ENCODE data around the gene OST4. TPM values are rescaled to one million over a fixed set of nuclear protein-coding genes. Genes with fewer than 3 reads are reported as not detected.

Gene OST4
- total RNA-seq, 1 donor from 2014 or later = 141 TPM

DNA sequence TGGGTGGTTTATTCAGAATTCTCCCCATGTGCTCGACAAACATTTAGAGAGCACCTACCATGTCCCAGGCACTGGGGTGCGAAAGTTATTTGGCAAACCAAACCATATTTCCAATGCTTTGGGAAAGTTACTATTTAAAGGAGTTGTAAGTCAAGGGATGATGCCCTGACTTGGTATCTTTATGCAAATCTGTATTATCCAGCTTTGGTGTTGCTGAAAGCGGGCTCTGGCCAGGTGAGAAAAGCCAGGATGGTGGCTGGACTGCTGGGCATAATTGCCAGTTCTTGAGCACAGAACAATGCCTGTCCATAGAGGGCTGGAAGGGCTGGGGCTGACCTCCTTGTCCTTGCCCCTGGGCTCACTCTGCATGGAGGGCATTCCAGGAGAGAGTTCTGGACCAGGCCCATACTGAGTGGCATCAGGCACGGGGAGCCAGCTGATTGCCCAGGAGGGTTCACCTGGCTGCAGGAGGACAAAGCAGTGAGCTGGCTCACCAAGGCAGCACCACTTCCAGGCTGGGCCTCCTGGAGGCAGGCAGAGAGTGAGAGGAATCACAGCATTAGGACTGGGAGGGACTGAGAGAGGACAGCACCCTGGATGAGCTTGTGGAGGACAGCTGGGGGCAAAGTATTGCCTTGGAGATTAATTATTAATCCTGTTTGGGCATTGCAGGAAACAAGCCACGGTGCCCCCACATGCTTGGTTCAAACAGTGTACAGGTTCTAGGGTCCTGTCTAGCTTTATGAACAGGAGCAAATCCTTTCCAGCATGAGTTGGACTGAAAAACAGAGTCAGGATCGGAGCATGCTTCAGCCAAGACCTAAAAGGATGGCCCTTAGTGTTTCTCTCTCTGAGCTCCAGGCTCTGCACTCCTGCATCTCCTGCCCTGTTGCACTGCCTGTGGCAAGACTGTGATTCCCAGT is 22.2 kb upstream of the OST4 start:
- peak; percentile 64 for ATAC-seq
- peak; percentile 93 for DNase-seq (ENCODE audit: low spot score)

DNA sequence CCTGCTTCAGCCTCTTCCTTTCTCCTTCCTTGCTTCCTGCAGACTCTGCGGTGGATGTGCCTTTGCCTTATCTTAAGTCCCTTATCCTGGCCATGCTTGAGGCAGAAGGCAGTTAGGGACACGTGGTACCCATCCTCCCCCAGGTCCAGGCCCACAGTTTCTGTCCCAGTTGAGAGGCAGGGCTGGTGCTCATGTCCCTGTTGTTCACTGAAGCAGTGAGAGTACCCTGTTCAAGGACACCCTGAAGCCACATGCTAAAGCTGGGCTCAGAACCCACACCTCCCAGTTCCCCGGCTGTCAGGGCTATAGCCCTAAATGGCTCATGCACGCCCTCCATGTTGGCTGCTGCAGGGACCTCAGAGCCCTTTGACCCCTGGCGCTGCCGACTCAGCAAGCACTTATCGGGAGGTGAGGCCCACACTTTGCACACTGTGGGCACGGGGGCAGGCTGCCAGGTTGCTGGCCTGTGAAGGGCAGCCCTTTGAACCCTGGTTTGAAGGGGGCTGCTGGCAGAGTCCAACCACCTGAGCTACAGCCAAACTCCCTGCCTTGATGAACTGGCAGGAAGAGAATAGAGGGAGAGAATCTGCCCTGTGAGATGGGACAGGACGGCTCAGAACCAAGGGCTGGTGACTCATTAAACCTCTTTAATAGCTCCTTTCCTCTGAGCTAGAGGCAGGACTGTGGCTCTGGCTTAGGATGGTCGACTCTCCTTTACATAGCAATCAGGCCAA is 21.4 kb upstream of the OST4 start:
- ATAC-seq = peak; percentile 57
- peak; percentile 99 for DNase-seq (ENCODE audit: low spot score)

- ATAC-seq = no peak
- no peak for DNase-seq (ENCODE audit: low spot score)
Observed at GRCh38 chr2:27091746-27092695, 20.6 kb upstream of the OST4 start.

DNA sequence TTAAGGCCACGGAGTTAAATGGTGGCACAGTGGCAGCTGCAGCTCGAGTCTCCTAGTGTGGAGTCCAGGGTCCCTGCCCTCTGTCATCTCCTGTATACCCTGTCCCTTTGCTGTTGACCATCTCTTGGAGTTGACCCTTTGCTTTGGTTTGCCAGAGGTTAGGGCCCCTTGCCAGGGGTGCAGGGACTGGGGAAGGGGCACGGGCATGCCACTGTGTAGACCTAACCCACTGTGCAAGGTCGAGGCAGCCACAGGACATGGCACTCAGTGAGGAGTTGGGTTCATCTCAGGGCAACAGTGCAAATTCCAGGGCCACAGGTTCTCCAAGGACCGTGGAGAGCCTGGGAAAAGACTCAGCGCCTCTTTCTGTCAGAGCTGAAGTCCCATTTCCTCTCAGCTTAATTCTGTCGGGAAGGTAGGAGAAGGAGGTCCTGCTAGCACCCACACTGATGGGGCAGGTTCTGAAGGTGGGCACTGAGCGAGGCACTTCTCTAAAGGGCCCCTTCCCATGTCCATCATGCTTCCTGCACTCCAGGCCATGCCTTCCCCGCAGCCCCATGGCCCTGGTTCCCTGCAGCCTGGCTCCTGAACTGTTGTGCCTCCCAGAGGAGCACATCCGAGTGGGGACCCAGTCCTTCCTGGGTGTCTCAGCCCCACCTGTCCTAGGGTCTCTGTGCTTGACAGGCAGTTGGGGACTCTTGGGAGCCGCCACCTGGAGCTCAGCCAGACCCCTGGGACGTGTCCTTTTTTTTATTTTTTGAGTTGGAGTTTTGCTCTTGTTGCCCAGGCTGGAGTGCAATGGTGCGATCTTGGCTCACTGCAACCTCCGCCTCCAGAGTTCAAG is 17.9 kb upstream of the OST4 start:
- DNase-seq (ENCODE audit: low spot score) = no peak

GRCh38 chr2:27088634-27089033 is 17.2 kb upstream of the OST4 start:
- ATAC-seq (no peak), DNase-seq (ENCODE audit: low spot score) (no peak)

More for the DNA sequence above, 17.9 kb upstream of the OST4 start:
- ATAC-seq = no peak

DNA sequence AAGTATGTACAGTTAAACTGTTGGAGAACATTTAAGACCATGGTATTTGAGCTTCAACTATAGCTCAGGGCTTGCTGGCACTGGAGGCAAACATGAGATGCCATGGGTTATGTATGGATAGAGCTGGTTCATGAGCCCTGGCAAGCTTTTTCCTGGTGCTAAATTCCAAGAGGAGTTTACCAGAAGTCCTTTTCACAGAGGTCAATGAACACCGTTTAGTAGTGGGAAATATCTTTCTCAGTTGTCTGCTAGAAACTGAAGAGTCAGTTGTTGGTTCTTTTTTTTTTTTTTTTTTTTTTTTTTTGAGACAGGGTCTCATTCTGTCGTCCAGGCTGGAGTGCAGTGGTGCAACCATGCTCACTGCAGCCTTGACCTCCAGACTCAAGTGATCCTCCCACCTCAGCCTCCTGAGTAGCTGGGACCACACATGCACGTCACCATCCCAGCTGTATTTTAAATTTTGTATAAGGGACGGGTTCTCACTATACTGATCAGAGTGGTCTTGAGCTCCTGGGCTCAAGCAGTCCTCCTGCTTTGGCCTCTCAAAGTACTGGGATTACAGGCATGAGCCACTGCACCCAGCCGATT is 16.5 kb upstream of the OST4 start:
- ATAC-seq = no peak
- DNase-seq (ENCODE audit: low spot score) = no peak

GRCh38 chr2:27086724-27087593 is 15.5 kb upstream of the OST4 start, which contains the start of gene KHK:
Gene KHK (plus strand): TSS chr2:27086772. CDS start chr2:27087260, 488 bp downstream.
- peak; percentile 70 for ATAC-seq
- peak; percentile 89 for DNase-seq (ENCODE audit: low spot score)

GRCh38 chr2:27086090-27086723 is 14.8 kb upstream of the OST4 start:
- peak; percentile 80 for ATAC-seq
- DNase-seq (ENCODE audit: low spot score) = peak; percentile 98

GRCh38 chr2:27085673-27086089 is 14.2 kb upstream of the OST4 start:
- DNase-seq (ENCODE audit: low spot score) = peak; percentile 81
- ATAC-seq = peak; percentile 54

- DNase-seq (ENCODE audit: low spot score) (no peak), ATAC-seq (no peak)
Observed at GRCh38 chr2:27085062-27085672, 13.7 kb upstream of the OST4 start.

DNA sequence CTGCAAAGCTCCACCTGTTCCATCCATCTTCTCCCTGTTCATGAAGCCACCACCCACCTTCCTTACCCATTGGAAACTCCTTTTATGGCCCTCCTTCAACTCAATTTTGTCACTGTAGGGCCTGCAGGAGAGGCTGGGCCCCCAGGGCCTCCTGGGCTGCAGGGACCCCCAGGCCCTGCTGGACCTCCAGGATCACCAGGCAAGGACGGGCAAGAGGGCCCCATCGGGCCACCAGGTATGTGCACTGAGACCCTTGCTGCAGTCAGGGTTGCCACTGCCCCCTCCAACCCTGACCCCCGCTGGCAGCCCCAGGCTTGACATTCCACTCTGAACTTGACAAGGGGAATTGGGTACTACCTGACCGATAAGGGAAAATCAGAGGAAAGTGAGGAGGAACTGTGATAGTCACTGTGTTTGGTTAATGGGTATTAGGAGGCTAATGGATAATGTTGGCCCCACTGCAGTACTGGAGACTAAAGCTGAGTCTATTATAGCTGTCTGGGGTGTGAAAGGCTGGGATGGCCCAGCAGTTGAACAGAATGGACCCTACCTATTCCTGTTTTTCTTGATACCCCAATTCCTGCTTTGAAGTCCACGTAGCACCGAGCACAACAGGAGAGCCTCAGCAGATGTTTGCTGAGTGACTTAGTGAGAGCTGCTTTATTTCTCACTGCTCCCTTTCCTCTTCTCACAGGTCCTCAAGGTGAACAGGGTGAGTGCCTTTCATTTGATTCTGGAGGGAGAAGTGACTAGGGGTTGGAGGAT is 13.0 kb upstream of the OST4 start:
- ATAC-seq (no peak), DNase-seq (ENCODE audit: low spot score) (no peak)

- no peak for ATAC-seq
Observed at GRCh38 chr2:27083410-27084296, 12.2 kb upstream of the OST4 start.

DNA sequence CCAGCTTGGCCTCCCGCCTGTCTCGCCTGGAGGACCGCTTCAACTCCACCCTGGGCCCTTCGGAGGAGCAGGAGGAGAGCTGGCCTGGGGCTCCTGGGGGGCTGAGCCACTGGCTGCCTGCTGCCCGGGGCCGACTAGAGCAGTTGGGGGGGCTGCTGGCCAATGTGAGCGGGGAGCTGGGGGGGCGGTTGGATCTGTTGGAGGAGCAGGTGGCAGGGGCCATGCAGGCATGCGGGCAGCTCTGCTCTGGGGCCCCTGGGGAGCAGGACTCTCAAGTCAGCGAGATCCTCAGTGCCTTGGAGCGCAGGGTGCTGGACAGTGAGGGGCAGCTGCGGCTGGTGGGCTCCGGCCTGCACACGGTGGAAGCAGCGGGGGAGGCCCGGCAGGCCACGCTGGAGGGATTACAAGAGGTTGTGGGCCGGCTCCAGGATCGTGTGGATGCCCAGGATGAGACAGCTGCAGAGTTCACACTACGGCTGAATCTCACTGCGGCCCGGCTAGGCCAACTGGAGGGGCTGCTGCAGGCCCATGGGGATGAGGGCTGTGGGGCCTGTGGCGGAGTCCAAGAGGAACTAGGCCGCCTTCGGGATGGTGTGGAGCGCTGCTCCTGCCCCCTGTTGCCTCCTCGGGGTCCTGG is 11.4 kb upstream of the OST4 start:
- no peak for ATAC-seq
- no peak for DNase-seq (ENCODE audit: low spot score)

More at GRCh38 chr2:27083410-27084296, 12.2 kb upstream of the OST4 start:
- no peak for DNase-seq (ENCODE audit: low spot score)

- DNase-seq (ENCODE audit: low spot score) = no peak
- ATAC-seq = no peak
Observed at GRCh38 chr2:27081984-27082772, 10.7 kb upstream of the OST4 start.

GRCh38 chr2:27080603-27080936 is 9.1 kb upstream of the OST4 start:
- no peak for DNase-seq (ENCODE audit: low spot score)
- ATAC-seq = no peak

All from left lobe of liver (tissue), 2 donors.